Measurements from ENCODE around the gene CDC42EP1.
A peak's percentile ranks its signal among the peaks of the same experiment; 100 is the strongest.

The CDC42EP1 gene

DNA sequence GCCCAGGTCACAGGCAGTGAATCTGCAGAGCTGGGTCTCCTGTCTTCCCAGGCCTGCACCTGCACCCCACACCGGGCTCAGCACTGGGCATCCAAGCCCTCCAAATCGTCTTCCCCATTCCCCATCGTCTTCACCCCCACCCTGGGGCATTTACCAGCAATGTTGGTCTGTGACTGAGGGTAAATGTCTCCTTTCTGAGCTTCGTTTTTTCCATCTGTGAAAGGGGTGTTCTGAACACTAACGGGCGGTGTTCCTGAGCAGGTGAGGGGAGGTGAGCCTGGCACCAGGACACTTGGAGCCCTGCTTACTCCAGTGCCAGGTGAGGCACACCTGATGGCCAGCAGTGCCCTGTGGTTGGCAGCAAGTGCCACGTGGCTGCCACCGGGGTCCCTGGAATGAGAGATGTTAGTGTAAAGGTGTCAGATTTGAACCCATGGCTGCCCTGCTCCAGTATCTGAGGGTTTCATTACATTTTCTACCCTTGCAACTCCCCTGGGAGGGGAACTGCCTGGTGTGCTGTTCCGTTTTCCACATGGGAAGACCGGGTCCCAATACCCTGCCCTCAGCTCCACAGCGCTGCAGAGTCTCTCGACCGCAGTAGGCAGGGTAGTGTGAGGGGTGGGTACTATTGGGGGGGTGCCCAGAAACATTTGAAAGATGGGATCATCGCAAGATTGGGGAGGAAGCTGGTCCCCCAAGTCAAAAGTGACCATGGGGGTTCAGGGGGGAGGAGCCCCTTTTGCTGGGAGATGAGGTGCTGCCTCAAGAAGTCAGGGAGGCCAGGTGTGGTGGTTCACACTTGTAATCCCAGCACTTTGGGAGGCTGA is 2.0 kb downstream of the CDC42EP1 start:
- H3K4me3 ChIP-seq (ENCODE audit: low read depth, low read length), result no peak overlapping the region
- TF ChIP-seq, protein P1, sequence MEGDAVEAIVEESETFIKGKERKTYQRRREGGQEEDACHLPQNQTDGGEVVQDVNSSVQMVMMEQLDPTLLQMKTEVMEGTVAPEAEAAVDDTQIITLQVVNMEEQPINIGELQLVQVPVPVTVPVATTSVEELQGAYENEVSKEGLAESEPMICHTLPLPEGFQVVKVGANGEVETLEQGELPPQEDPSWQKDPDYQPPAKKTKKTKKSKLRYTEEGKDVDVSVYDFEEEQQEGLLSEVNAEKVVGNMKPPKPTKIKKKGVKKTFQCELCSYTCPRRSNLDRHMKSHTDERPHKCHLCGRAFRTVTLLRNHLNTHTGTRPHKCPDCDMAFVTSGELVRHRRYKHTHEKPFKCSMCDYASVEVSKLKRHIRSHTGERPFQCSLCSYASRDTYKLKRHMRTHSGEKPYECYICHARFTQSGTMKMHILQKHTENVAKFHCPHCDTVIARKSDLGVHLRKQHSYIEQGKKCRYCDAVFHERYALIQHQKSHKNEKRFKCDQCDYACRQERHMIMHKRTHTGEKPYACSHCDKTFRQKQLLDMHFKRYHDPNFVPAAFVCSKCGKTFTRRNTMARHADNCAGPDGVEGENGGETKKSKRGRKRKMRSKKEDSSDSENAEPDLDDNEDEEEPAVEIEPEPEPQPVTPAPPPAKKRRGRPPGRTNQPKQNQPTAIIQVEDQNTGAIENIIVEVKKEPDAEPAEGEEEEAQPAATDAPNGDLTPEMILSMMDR (IDR thresholded peaks at IDR 0.05; ENCODE audit: borderline replicate concordance, insufficient read depth, low read depth, low read length), result no peak

DNA sequence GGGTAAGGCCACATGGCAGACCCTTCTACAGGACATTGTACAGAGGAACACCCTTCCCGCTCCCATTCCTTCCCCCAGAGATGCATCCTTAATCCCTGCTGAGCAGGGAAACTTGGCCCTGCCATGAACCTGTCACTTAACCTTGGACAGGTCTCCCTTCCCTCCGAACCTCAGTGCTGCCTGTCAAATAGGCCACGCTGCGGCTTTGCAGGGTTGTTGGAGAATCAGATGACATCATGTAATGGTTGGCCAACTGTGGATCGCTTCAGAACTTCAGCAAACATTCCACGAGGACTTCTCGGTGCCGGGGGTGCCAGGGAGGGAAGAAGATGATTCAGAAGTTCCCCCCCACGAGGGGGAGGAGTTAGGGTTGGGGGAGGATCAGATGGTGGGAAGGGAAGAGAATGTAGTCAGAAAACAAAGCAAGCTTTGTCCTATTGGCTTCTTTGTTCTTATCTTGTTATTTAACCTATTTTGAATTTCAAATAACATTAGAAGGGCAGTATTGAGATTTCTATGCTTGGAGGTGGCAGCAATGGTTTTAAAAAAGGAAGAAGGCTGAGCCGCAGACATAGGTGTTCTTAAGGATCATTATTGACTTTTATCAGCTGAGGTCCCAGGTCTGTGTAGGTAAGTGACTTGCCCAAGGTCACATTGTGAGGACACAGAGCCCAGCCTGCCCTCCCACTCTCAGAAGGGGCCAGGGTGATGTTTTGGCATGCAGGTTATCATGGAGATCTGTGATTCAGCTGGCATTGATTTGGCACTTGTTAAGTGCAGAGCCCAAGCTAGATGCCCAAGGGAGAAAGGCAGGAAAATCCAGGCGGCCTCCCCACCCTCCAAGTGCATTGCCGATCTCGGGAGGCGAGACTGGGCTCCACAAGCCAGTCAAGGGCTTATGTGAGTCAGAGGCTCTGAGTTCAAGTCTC is 3.1 kb downstream of the CDC42EP1 start:
- TF ChIP-seq, protein P1 (IDR thresholded peaks at IDR 0.05; ENCODE audit: borderline replicate concordance, insufficient read depth, low read depth, low read length), result no peak
- H3K4me3 ChIP-seq (ENCODE audit: low read depth, low read length), result no peak overlapping the region

DNA sequence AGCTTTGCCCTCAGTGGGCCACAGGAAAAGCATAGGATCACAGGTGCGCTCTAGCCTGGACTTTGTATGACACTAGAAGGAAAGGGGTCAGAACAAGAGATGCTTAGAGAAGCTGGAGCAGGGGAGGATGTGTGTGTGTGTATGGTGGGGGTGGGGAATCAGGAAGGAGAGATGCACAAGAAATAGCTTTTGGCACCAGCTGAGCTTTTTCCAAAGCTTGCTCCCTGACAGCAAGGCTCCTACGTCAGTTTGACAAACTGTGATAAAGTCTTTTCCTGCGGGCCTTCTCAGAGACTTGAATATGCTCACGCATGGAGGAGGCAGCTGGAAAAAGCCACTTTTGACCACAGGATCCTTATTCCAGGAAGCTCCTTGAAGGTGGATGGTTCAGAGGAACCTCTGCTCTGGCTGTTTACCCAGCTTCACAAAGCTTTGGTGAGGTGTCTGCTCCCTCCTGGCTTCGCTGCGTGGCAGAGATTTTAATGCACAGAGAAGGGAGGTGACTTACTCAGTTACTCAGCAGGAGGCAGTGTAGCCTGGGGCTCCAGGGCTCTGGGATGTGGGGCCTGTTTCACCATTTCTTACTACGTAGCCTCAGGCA is 3.9 kb downstream of the CDC42EP1 start:
- H3K4me3 ChIP-seq (ENCODE audit: low read depth, low read length), result no peak overlapping the region
- TF ChIP-seq, protein P1 (IDR thresholded peaks at IDR 0.05; ENCODE audit: borderline replicate concordance, insufficient read depth, low read depth, low read length), result no peak

DNA sequence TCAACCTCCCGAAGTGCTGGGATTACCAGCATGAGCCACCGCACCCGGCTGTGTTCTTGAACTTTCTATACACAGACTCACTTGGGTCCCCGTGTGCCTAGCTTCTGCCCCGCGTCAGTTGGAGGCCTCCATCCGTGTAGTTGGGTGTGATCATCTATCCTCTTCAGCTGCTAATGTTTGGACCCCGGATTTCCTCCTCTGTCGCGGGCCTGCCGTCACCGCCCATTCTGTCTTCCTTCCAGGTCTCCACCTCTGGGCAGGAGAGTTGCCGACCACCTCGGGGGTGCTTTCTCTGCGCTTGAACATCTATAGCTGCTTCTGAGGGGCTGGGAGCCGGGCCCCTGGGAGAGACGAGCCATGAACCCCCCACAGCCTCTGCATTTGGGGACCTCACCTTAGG is 5.5 kb downstream of the CDC42EP1 start:
- no peak overlapping the region for H3K4me3 ChIP-seq (ENCODE audit: low read depth, low read length)
- TF ChIP-seq, protein P1 (IDR thresholded peaks at IDR 0.05; ENCODE audit: borderline replicate concordance, insufficient read depth, low read depth, low read length), result no peak

DNA sequence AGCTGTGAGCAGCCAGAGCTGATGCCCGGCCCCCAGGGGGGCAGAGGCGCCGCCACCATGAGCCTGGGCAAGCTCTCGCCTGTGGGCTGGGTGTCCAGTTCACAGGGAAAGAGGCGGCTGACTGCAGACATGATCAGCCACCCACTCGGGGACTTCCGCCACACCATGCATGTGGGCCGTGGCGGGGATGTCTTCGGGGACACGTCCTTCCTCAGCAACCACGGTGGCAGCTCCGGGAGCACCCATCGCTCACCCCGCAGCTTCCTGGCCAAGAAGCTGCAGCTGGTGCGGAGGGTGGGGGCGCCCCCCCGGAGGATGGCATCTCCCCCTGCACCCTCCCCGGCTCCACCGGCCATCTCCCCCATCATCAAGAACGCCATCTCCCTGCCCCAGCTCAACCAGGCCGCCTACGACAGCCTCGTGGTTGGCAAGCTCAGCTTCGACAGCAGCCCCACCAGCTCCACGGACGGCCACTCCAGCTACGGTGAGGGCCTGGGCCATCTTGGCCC is 6.1 kb downstream of the CDC42EP1 start:
- no peak overlapping the region for H3K4me3 ChIP-seq (ENCODE audit: low read depth, low read length)
- TF ChIP-seq, protein P1 (IDR thresholded peaks at IDR 0.05; ENCODE audit: borderline replicate concordance, insufficient read depth, low read depth, low read length), result no peak

DNA sequence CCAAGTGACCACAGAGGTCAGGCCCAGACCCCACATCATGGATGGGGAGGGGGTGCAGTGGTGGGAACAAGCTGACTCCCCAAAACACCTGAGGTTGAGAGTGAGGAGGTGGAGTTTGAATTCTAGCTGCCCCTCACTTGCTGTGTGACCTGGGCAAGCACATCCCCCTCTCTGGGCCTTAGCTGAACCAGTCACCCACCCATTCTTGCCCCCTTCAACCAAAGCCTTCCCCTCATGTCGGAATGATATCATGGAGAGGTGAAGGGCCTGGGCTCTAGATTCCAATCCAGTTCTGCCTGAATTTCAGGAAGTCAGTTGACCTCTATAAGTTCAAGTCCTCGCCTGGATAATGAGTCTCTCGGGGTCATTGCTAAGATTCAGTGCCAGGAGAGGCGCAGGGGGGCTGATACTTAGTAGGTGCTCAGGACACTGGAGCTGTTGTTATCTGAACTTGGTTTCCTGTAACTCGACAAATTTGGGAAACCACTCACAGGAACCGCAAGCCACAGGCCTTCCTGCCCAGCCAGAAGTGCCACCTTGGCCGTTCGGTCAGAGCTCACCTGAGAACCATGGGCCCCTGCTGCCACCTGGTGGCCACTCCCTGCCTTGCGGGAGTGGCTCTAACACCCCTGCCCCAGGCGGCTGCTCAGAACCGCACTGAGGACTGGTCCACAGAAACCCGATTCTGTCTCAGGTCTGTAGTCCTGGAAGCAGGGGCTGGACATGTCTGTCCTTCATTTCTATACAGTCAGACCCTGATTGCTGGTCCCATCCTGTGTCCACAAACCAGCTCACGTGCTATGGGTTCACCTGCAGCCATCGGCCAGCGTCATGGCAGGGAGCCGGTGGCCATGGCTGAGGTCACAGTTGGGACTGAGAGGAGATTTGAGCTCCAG is 6.9 kb downstream of the CDC42EP1 start:
- TF ChIP-seq, protein P1 (IDR thresholded peaks at IDR 0.05; ENCODE audit: borderline replicate concordance, insufficient read depth, low read depth, low read length), result peak; percentile 98
- H3K4me3 ChIP-seq (ENCODE audit: low read depth, low read length), result no peak overlapping the region
